HG03575 (cell line): Measurements from ENCODE around the gene PMS2.
"Not testable (repeated sequence)": the region's sequence is repeated elsewhere in the genome, so short reads cannot be mapped to it uniquely, and the experiment has no call there.

Experiments
- ATAC-seq: cut with Tn5 transposase; IDR thresholded peaks from one replicate; pipeline ENCODE4 v1.9.1; 2021; ENCODE audit not compliant: unreplicated experiment, insufficient number of reproducible peaks, low FRiP score; ENCODE audit errors: extremely low read depth

The PMS2 gene

DNA sequence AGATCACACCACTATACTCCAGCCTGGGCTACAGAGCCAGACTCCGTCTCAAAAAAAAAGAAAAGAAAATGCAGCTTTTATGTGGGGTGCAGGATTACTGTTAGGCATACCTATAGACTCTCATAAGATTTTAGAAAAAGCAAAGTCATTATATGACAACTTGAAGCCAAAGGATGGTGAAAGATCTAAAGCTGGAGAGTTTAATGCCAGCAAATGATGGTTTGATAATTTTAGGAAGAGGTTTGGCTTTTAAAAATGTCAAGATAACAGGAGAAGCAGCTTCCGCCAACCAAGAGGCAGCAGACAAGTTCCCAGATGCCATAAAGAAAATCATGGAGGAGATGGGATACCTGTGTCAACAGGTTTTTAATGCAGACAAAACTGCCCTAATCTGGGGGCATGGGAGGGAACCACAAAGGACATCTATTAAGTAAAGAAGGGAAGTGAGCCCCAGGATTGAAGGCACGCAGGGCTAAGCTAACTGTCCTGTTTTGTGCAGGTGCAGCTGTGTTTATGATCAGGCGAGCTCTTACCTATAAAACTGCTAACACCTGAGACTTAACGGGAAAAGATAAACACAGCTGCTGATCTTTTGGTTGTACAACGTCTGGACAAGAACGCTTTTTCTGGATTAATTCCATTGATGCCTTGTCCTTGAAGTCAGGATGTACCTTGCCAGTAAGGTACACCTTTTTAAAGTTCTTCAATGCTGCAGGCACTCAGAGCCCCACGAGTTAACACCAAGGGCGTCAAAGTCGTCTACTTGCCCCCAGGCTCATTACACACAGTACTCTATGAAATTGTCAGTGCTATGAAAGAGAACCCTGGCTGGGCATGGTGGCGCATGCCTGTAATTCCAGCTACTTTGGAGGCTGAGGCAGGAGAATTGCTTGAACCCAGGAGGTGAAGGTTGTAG is 11.8 kb upstream of the PMS2 start:
- no peak for ATAC-seq

DNA sequence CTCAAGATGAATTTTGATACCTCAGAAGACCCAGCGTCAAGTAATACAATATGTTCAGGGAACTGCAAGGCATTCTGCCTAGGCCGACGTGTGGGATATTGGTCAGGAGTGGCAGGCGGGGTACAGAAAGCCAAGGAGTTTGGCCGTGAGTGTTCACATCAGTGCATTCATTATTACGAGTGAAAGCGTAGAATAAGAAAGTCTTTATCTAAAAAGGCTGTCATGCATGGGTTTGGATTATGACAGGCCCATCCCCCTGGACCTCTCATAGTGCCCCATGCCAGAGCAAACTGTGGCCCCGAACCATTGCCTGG is 7.8 kb upstream of the PMS2 start:
- no peak for ATAC-seq

GRCh38 chr7:6015917-6016652 is 7.2 kb upstream of the PMS2 start:
- no peak for ATAC-seq

DNA sequence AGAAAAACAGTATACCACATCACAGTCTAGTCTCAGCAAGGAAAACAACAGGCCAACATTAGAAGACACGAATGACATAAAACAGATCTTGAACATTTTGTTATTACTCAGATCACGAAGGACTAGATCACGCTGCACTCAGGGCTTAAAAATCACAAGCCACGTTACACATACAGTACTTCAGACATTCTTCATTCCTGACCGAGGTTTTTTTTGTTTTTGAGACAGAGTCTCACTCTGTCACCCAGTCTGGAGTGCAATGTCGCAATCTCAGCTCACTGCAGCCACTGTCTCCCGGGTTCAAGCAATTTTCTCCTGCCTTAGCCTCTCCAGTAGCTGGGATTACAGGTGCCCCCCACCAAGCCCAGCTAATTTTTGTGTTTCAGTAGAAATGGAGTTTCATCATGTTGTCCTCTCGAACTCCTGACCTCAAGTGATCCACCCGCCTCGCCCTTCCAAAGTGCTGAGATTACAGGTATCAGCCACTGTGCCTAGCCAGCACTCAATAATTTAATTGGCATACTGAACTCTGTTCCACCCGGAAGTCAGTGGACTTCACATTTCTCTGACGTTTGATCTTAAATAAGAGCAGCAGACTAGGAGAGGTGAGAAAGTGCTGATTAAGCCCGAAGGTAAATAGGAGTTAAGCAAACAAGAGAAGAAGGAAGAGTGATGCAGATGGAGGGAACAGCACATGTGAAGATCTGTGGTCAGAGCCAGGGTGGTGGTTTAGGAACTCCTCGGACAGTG is 3.7 kb upstream of the PMS2 start:
- no peak for ATAC-seq

GRCh38 chr7:6011541-6011940 is 2.7 kb upstream of the PMS2 start:
- ATAC-seq = no peak

- ATAC-seq = not testable (repeated sequence)
Observed at GRCh38 chr7:6010370-6010769, 1.5 kb upstream of the PMS2 start.

DNA sequence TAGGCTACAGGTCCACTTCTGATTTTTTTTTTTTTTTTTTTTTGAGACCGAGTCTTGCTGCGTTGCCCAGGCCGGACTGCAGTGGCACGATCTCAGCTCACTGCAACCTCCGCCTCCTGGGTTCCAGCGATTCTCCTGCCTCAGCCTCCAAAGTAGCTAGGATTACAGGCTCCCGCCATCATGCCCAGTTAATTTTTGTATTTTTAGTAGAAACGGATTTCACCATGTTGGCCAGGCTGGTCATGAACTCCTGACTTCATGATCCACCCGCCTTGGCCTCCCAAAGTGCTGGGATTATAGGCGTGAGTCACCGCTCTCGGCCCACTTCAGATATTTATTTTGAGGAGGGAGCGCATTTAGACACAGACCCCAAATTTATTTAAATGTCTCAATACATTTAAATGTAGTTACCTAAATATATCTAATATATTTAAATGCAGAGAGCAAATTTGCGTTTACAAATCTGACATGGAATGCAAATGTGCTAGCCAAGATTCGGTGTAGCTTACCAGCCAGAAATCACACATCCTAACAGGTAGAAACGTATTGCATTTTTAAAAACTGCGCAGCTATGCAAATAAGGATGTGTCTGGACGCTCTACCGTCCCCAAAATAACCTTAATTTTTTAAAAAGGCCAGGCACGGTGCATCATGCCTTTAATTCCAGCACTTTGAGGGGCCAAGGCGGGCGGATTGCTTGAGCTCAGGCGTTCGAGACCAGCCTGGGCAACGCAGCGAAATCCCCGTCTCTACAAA is 836 bp downstream of the PMS2 start:
- not testable (repeated sequence) for ATAC-seq

GRCh38 chr7:6007386-6007785 is 1.5 kb downstream of the PMS2 start:
- no peak for ATAC-seq

DNA sequence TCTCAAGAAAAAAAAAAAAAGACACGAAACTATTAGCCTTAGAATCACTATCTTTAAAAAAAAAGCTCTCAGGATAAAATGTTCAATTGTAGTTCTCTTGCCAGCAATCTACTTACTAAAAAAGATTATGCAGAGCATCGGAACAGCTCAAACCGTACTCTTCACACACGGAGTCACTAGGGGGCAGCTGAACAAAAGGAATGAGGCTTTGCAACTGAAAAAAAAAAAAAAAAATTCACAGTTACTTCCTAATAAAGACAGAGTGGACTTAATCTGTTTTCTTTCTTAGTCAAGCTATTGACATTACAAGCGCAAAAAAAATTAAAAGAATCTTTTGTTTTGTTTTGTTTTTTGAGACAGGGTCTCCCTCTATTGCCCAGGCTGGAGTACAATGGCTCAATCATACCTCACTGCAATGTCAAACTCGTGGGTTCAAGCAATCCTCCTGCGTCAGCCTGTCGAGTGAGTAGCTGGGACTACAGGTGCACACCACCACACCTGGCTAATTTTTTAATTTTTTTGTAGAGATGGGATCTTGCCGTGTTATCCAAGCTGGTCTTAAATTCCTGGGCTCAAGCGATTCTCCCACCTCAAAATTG is 11.5 kb downstream of the PMS2 start:
- no peak for ATAC-seq

DNA sequence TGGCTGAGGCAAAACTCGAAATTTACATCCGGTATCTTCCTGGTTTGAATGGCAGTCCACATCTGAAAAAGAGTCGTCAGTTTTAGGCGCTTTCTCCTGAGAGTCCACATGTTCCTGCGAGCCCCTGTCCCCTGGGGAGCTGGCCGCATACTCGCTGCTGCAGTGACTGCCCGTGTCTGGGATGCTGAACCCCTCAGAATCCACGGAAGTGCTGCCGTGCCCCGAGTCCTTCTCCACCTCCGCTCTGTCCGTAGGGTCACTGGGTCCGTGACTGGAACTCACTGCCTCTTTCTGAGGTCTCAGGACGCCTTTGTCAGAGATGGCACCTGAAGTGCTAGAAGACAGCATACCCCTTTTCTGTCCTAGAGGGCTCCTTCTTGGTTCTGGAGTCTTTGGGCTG is 21.8 kb downstream of the PMS2 start:
- not testable (repeated sequence) for ATAC-seq

DNA sequence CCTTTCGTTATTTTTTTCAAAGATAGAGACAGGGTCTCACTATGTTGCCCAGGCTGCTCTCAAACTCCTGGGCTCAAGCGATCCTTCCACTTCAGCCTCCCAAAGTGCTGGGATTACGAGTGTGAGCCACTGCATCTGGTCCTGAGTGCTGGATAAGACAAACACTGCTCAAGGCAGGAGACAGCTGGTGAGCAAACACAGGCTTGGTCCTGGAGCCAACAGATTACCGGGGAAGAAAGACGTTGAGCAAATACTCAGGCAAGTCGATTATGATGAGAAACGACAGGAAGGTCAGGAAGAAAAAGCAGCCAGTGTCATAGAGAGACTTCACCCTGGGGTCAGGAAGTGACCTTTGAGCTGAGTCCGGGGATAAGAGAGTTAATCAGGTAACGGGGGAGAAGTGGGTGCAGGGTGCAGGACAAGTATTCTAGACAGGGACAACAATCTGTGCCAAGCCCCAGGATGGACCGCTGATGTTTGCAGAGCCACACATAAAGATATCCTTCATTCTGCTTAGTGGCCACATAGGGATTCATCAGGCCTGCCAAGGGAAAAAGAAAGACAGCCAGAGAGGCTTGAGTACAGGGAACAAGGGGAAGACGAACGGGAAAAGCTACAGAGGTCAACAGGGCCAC is 29.1 kb downstream of the PMS2 start:
- not testable (repeated sequence) for ATAC-seq

DNA sequence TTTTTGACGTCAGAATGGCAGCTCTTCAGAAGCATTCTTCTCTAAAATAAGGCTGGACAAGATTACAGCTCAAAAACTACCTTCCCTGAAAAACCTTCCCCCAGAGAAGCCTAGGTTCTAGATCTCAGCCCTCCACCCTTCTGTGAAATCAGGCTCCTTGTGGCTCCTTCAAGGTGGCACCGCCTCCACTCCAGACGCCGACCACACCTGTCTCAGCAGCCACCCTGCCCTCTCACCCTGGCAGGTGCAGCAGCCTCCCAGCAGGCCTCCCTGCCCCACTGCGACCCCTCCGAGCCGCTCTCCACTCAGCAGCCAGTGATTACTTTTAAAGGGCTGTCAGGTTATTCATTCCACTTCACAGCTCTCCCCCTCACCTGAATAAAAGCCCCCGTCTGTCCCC is 35.3 kb downstream of the PMS2 start:
- not testable (repeated sequence) for ATAC-seq

- not testable (repeated sequence) for ATAC-seq
Observed at GRCh38 chr7:5970347-5970911, 38.4 kb downstream of the PMS2 start, which contains the start of gene RSPH10B. RSPH10B (minus strand) TSS chr7:5970689; CDS start chr7:5967116, 3,573 bp downstream.

DNA sequence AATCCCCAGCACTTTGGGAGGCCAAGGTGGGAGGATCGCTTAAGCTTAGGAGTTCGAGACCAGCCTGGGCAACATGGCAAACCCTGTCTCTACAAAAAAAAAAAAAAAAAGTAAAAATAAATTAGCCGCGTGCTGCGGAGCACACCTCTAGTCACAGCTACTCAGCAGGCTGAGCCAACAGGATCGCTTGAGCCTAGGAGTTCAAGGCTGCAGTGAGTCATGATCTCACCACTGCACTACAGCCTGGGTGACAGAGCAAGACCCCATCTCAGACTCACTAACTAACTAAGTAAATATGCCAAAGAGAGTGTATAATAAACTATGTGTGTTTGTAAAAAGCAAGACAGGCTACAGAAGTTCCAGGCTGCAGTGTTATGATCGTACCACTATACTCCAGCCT is 45.0 kb downstream of the PMS2 start:
- ATAC-seq = not testable (repeated sequence)

- ATAC-seq = not testable (repeated sequence)
Observed at GRCh38 chr7:5963205-5963604, 45.6 kb downstream of the PMS2 start.

GRCh38 chr7:5934945-5935450 is 73.9 kb downstream of the PMS2 start:
- not testable (repeated sequence) for ATAC-seq

DNA sequence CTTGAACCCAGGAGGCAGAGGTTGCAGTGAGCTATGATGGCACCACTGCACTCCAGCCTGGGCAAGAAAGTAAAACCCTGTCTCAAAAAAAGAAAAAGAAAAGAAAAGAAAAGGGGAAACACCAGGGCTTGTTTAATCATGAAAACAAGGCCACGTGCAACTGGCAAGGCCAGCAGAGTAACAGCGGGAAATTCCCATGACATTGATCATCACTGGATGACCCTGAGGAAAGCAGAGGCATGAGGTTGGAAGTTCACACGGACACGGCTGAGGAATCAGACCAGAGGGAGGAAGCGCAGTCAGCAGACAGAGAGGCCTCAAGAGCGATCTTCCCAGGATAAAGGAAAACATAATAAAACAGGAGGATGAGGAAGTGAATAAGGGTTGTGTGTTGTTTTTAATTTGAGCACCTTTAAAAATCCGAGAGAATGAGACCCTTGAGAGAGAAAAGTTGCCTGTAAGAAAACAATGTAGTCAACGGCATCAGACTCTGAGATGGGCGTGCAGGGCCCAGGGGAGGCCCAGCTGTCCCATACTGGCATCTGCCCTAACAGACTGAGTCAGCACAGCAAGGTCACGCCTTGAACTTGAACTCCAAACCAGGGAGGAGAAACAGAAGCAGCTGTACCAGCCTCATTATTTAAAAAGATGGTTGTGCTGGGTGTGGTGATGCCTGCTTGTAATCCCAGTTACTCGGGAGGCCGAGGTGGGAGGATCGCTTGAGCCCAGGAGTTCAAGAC is 76.8 kb downstream of the PMS2 start:
- not testable (repeated sequence) for ATAC-seq
